ENCODE results near the gene MRGPRX2.

MRGPRX2 gene

DNA sequence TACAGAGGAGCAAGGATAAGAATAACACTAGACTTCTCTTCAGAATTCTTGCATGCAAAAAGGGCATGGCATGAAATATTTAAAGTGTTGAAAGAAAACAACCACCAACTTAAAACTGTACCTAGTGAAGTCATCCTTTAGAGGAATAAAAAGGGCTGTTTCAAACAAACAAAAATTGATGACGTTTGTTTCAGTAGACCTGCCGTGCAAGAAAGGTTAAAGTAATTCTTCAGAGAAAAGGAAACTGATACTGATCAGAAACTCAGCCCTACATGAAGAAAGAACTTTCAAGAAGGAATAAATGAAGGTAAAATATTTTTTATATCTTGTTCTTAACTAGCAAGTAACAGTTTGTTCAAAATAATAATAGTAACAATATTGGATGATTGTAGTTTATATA is 27.5 kb downstream of the MRGPRX2 start:
- TF ChIP-seq, protein P1, sequence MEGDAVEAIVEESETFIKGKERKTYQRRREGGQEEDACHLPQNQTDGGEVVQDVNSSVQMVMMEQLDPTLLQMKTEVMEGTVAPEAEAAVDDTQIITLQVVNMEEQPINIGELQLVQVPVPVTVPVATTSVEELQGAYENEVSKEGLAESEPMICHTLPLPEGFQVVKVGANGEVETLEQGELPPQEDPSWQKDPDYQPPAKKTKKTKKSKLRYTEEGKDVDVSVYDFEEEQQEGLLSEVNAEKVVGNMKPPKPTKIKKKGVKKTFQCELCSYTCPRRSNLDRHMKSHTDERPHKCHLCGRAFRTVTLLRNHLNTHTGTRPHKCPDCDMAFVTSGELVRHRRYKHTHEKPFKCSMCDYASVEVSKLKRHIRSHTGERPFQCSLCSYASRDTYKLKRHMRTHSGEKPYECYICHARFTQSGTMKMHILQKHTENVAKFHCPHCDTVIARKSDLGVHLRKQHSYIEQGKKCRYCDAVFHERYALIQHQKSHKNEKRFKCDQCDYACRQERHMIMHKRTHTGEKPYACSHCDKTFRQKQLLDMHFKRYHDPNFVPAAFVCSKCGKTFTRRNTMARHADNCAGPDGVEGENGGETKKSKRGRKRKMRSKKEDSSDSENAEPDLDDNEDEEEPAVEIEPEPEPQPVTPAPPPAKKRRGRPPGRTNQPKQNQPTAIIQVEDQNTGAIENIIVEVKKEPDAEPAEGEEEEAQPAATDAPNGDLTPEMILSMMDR (IDR thresholded peaks at IDR 0.05; ENCODE audit: low read depth, low read length, poor library complexity, severe bottlenecking), result no peak
- no peak for TF ChIP-seq EZH2phosphoT487 (IDR thresholded peaks at IDR 0.05; ENCODE audit: borderline replicate concordance, low read length)
- Histone ChIP-seq H4K20me1 (ENCODE audit: control insufficient read depth, insufficient read depth, low read depth, low read length) (no peaks in the 10 kb centered on the region), H3F3A (ENCODE audit: control insufficient read depth, insufficient read depth) (no peaks in the 10 kb centered on the region), H3K9me2 (replicated peaks; ENCODE audit: control insufficient read depth, low read length) (no peaks in the 10 kb centered on the region), H3K79me2 (ENCODE audit: control insufficient read depth, low read length) (no peaks in the 10 kb centered on the region), H3K27me3 (ENCODE audit: control insufficient read depth, low read length) (no peaks in the 10 kb centered on the region), H3K4me1 (ENCODE audit: control insufficient read depth, low read length) (no peaks in the 10 kb centered on the region), H3K9me3 (ENCODE audit: control insufficient read depth, insufficient read depth, low read length) (no peaks in the 10 kb centered on the region), H3K4me2 (ENCODE audit: low read length) (no peak overlapping the region), H3K4me3 (ENCODE audit: low read length) (no peak overlapping the region), H3K27ac (ENCODE audit: low read depth, low read length) (no peak overlapping the region), H3K36me3 (ENCODE audit: control insufficient read depth, low read length) (no peaks in the 10 kb centered on the region)

DNA sequence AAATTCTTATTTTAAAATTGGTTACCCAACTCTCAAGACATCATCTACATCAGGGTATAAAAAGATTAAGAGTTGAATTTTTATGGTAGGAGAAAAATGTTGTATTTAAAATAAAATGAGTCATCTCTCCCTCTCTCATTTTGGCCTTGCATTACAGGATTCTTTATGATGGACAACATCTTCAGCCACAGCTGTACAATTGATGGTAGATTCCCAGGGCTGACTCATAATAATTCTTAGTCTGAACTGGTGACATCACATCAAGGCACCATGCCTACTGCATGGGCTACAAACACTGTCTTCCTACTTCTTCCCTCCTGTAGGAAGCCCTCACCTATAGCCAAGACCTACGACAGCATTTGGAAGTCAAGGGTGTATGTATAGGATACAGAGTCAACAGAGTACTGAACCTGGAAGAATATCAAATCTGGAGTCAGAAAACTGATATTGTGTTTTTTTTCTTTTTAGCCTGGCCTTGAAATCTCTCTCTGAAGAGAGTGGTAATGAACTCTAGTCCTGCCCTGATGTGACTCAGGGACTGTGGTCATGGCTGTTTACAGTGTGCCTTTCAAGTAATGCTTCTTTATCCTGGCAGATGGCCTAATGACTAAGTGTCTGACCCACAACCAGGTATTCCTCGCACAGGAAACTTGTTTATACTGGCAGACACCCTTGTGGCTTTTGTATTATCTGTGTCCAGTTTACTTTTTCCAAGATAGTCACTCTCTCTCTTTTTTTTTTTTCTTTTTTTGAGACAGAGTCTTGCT is 32.5 kb downstream of the MRGPRX2 start:
- no peaks in the 10 kb centered on the region for H4K20me1 ChIP-seq (ENCODE audit: control insufficient read depth, insufficient read depth, low read depth, low read length)
- H3K4me1 ChIP-seq (ENCODE audit: control insufficient read depth, low read length), result no peaks in the 10 kb centered on the region

DNA sequence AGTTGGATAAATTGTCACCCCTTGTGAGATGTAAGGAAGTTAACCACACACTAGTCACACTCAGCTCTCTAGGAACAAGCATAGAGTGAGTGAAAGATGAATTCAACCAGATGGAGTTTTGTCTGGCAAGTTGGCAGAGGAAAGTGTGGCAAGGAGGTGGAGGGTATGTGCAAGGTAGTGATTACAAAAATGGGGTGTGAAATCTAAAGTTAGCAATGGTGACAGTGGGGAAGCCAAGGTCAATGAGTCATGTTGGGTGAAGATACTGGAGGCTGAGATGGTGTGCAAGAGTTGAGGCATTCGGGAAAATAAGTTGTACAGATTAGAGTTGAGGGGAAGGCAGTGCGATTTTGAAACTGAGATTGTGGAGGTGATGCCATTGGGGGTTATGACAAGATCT is 33.7 kb downstream of the MRGPRX2 start:
- no peak overlapping the region for H3K4me2 ChIP-seq (ENCODE audit: low read length)
- no peak overlapping the region for H3K27ac ChIP-seq (ENCODE audit: low read depth, low read length)
- H3K27me3 ChIP-seq (ENCODE audit: control insufficient read depth, low read length), result 0 out of 2 replicates have a peak, but pooled peaks cover 3% of the 10 kb centered on the region
- H3K9me3 ChIP-seq (ENCODE audit: control insufficient read depth, insufficient read depth, low read length), result no peaks in the 10 kb centered on the region; the same call in 1 of the 2 replicates
- H3K9me2 ChIP-seq (replicated peaks; ENCODE audit: control insufficient read depth, low read length), result no peaks in the 10 kb centered on the region
- no peaks in the 10 kb centered on the region for H3K79me2 ChIP-seq (ENCODE audit: control insufficient read depth, low read length)
- H3K36me3 ChIP-seq (ENCODE audit: control insufficient read depth, low read length), result no peaks in the 10 kb centered on the region
- H3F3A ChIP-seq (ENCODE audit: control insufficient read depth, insufficient read depth), result no peaks in the 10 kb centered on the region
- H3K4me1 ChIP-seq (ENCODE audit: control insufficient read depth, low read length), result no peaks in the 10 kb centered on the region
- H3K4me3 ChIP-seq (ENCODE audit: low read length), result no peak overlapping the region
- H4K20me1 ChIP-seq (ENCODE audit: control insufficient read depth, insufficient read depth, low read depth, low read length), result no peaks in the 10 kb centered on the region
- TF ChIP-seq EZH2phosphoT487 (IDR thresholded peaks at IDR 0.05; ENCODE audit: borderline replicate concordance, low read length), result no peak
- TF ChIP-seq, protein P1 (IDR thresholded peaks at IDR 0.05; ENCODE audit: low read depth, low read length, poor library complexity, severe bottlenecking), result no peak

More for the DNA sequence above, 32.5 kb downstream of the MRGPRX2 start:
- TF ChIP-seq, protein P1 (IDR thresholded peaks at IDR 0.05; ENCODE audit: low read depth, low read length, poor library complexity, severe bottlenecking), result no peak
- TF ChIP-seq EZH2phosphoT487 (IDR thresholded peaks at IDR 0.05; ENCODE audit: borderline replicate concordance, low read length), result no peak
- no peaks in the 10 kb centered on the region; the same call in 1 of the 2 replicates for H3K9me3 ChIP-seq (ENCODE audit: control insufficient read depth, insufficient read depth, low read length)
- no peaks in the 10 kb centered on the region for H3F3A ChIP-seq (ENCODE audit: control insufficient read depth, insufficient read depth)
- no peaks in the 10 kb centered on the region for H3K79me2 ChIP-seq (ENCODE audit: control insufficient read depth, low read length)
- no peaks in the 10 kb centered on the region for H3K9me2 ChIP-seq (replicated peaks; ENCODE audit: control insufficient read depth, low read length)
- H3K27me3 ChIP-seq (ENCODE audit: control insufficient read depth, low read length), result 0 out of 2 replicates have a peak, but pooled peaks cover 3% of the 10 kb centered on the region
- no peaks in the 10 kb centered on the region for H3K36me3 ChIP-seq (ENCODE audit: control insufficient read depth, low read length)
- no peak overlapping the region for H3K4me3 ChIP-seq (ENCODE audit: low read length)
- no peak overlapping the region for H3K27ac ChIP-seq (ENCODE audit: low read depth, low read length)
- no peak overlapping the region for H3K4me2 ChIP-seq (ENCODE audit: low read length)
